ENCODE measurements around the gene SMIM11.

DNA sequence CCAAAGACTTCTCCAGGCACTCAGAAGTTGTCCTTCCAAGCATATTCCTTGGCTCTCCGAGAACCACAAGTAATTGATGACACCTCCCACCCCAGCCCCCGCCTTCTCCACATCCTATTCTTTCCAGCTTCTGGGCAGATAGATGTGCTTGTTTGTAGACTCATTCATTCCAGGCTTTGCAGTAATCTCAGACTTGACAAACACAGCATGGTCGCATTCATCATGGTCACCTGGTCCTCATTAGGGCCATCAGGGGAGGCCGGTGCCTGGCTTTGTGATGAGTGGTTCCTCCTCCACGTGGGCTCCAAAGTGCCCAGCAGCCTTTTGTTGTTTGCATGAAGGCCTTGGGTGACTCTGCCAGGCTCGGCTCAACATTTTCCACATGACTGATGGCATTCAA, 40.0 kb upstream of the SMIM11 start:
- TF ChIP-seq KLF9 (tag by site-specific recombination; IDR thresholded peaks at IDR 0.05; ENCODE audit: low read depth) (no peak), HOXA7 (CRISPR knock-in tag; IDR thresholded peaks at IDR 0.05; ENCODE audit: borderline replicate concordance) (no peak), ZNF791 (tag by site-specific recombination; IDR thresholded peaks at IDR 0.05) (no peak), CTCF (tag by site-specific recombination; IDR thresholded peaks at IDR 0.05) (no peak), ZNF37A (tag by site-specific recombination; IDR thresholded peaks at IDR 0.05) (no peak), MEIS1 (CRISPR knock-in tag; IDR thresholded peaks at IDR 0.05; ENCODE audit: borderline replicate concordance) (no peak)
- TF ChIP-seq, protein P1, sequence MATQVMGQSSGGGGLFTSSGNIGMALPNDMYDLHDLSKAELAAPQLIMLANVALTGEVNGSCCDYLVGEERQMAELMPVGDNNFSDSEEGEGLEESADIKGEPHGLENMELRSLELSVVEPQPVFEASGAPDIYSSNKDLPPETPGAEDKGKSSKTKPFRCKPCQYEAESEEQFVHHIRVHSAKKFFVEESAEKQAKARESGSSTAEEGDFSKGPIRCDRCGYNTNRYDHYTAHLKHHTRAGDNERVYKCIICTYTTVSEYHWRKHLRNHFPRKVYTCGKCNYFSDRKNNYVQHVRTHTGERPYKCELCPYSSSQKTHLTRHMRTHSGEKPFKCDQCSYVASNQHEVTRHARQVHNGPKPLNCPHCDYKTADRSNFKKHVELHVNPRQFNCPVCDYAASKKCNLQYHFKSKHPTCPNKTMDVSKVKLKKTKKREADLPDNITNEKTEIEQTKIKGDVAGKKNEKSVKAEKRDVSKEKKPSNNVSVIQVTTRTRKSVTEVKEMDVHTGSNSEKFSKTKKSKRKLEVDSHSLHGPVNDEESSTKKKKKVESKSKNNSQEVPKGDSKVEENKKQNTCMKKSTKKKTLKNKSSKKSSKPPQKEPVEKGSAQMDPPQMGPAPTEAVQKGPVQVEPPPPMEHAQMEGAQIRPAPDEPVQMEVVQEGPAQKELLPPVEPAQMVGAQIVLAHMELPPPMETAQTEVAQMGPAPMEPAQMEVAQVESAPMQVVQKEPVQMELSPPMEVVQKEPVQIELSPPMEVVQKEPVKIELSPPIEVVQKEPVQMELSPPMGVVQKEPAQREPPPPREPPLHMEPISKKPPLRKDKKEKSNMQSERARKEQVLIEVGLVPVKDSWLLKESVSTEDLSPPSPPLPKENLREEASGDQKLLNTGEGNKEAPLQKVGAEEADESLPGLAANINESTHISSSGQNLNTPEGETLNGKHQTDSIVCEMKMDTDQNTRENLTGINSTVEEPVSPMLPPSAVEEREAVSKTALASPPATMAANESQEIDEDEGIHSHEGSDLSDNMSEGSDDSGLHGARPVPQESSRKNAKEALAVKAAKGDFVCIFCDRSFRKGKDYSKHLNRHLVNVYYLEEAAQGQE (tag by site-specific recombination; IDR thresholded peaks at IDR 0.05) = no peak
